ENCODE results near the gene EML1. TPM values are rescaled to one million over a fixed set of nuclear protein-coding genes. Genes with fewer than 3 reads are reported as not detected.

Gene EML1
- total RNA-seq, 4 donors from 2014 or later: 92.3 to 131 (median 119) TPM

GRCh38 chr14:99756796-99757195, 36.4 kb upstream of the EML1 start:
- Histone ChIP-seq H3K9me3 (no peaks in the 10 kb centered on the region), H3K27ac (replicated peaks in 1 of 4) (peak overlapping the region; percentile 82 to 87 (median 84)), H3K27me3 (no peaks in the 10 kb centered on the region), H3K36me3 (no peaks in the 10 kb centered on the region), H3K4me1 (peaks cover 60 to 99% (median 86%) of the 10 kb centered on the region in 4 donors), H3K4me3 (no peak overlapping the region)
- WGBS: 92% methylated on average over 21 of the region's 21 CpGs
- intact Hi-C loops (cut with DNase I): no loop called here
- no peak for DNase-seq (ENCODE audit: extremely low spot score)
- TF ChIP-seq POLR2AphosphoS5 (IDR thresholded peaks at IDR 0.05) (no peak), EP300 (IDR thresholded peaks at IDR 0.05) (no peak), POLR2A (IDR thresholded peaks at IDR 0.05; ENCODE audit: low read depth) (no peak), CTCF (IDR thresholded peaks at IDR 0.05) (no peak)

GRCh38 chr14:99757331-99758070, 35.7 kb upstream of the EML1 start:
- Histone ChIP-seq H3K4me3 (no peak overlapping the region), H3K4me1 (peaks cover 53 to 99% (median 79%) of the 10 kb centered on the region in 4 donors), H3K36me3 (no peaks in the 10 kb centered on the region), H3K27me3 (no peaks in the 10 kb centered on the region), H3K27ac (replicated peaks in 1 of 4) (peak overlapping the region in 3 of 4 donors; percentile 49 to 87 (median 82)), H3K9me3 (no peaks in the 10 kb centered on the region)
- no peak for DNase-seq (ENCODE audit: extremely low spot score)
- intact Hi-C loops (cut with DNase I): no loop called here
- WGBS: 76% methylated on average over 12 of the region's 12 CpGs
- TF ChIP-seq EP300 (IDR thresholded peaks at IDR 0.05) (no peak), CTCF (IDR thresholded peaks at IDR 0.05) (no peak), POLR2A (IDR thresholded peaks at IDR 0.05; ENCODE audit: low read depth) (no peak), POLR2AphosphoS5 (IDR thresholded peaks at IDR 0.05) (no peak)

- Histone ChIP-seq H3K4me3 (no peak overlapping the region), H3K27me3 (no peaks in the 10 kb centered on the region), H3K27ac (replicated peaks in 1 of 4) (peak overlapping the region in 3 of 4 donors; percentile 38 to 49 (median 40)), H3K9me3 (no peaks in the 10 kb centered on the region), H3K4me1 (peaks cover 46 to 91% (median 71%) of the 10 kb centered on the region in 4 donors), H3K36me3 (no peaks in the 10 kb centered on the region)
- TF ChIP-seq EP300 (IDR thresholded peaks at IDR 0.05) (no peak), POLR2AphosphoS5 (IDR thresholded peaks at IDR 0.05) (no peak), POLR2A (IDR thresholded peaks at IDR 0.05; ENCODE audit: low read depth) (no peak), CTCF (IDR thresholded peaks at IDR 0.05) (no peak)
- intact Hi-C loops (cut with DNase I): no loop called here
- WGBS: 67% methylated on average over 11 of the region's 11 CpGs
- no peak for DNase-seq (ENCODE audit: extremely low spot score)
These were observed 34.9 kb upstream of the EML1 start for GRCh38 chr14:99758121-99758821.

- no peak for DNase-seq (ENCODE audit: extremely low spot score)
- 92% methylated on average over 7 of the region's 7 CpGs for WGBS
These were observed 34.2 kb upstream of the EML1 start for GRCh38 chr14:99758872-99759545.

More at GRCh38 chr14:99758872-99759545, 34.2 kb upstream of the EML1 start:
- Histone ChIP-seq H3K36me3 (no peaks in the 10 kb centered on the region), H3K4me3 (no peak overlapping the region), H3K27ac (replicated peaks in 1 of 4) (peak overlapping the region in 3 of 4 donors; percentile 37 to 52 (median 40)), H3K4me1 (peaks cover 38 to 84% (median 64%) of the 10 kb centered on the region in 4 donors), H3K27me3 (no peaks in the 10 kb centered on the region), H3K9me3 (no peaks in the 10 kb centered on the region)
- TF ChIP-seq EP300 (IDR thresholded peaks at IDR 0.05) (no peak), CTCF (IDR thresholded peaks at IDR 0.05) (no peak), POLR2A (IDR thresholded peaks at IDR 0.05; ENCODE audit: low read depth) (no peak), POLR2AphosphoS5 (IDR thresholded peaks at IDR 0.05) (no peak)
- intact Hi-C loops (cut with DNase I): no loop called here

All from esophagus muscularis mucosa (tissue), 4 donors.